GM19099 (cell line): ENCODE measurements around the gene WDR12.

Source experiments
- POLR2A ChIP-seq: IDR thresholded peaks from 3 replicates; pipeline ENCODE4 v1.6.1; 2011; ENCODE audit warnings: low read depth; ENCODE audit not compliant: insufficient read length; ENCODE audit errors: extremely low read depth

Gene WDR12

GRCh38 chr2:202911512-202912341 is at the start of gene WDR12, which contains the start of gene CARF:
TSS of gene WDR12 (minus strand) at chr2:202911673. CDS start at chr2:202911476, 197 bp downstream.
TSS of gene CARF (plus strand) at chr2:202912275. CDS start at chr2:202941903, 29,628 bp downstream.
- TF ChIP-seq POLR2A = peak; percentile 73

- no peak for TF ChIP-seq POLR2A
These were observed 49.1 kb upstream of the WDR12 start for GRCh38 chr2:202960524-202960923.

GRCh38 chr2:202950592-202950991 is 39.1 kb upstream of the WDR12 start:
- no peak for TF ChIP-seq POLR2A

- no peak for TF ChIP-seq POLR2A
These were observed 34.0 kb upstream of the WDR12 start for GRCh38 chr2:202945497-202945896.

- TF ChIP-seq POLR2A = no peak
These were observed 33.3 kb upstream of the WDR12 start for GRCh38 chr2:202944816-202945215.

GRCh38 chr2:202944408-202944807 is 32.9 kb upstream of the WDR12 start:
- TF ChIP-seq POLR2A = no peak

- no peak for TF ChIP-seq POLR2A
These were observed 30.3 kb upstream of the WDR12 start for GRCh38 chr2:202941771-202942170.

- no peak for TF ChIP-seq POLR2A
These were observed 27.5 kb upstream of the WDR12 start for GRCh38 chr2:202938960-202939359.

GRCh38 chr2:202934456-202934855 is 23.0 kb upstream of the WDR12 start:
- TF ChIP-seq POLR2A = no peak

- TF ChIP-seq POLR2A = no peak
These were observed 22.5 kb upstream of the WDR12 start for GRCh38 chr2:202933958-202934357.

GRCh38 chr2:202933139-202933510 is 21.7 kb upstream of the WDR12 start:
- TF ChIP-seq POLR2A = no peak

- no peak for TF ChIP-seq POLR2A
These were observed 21.1 kb upstream of the WDR12 start for GRCh38 chr2:202932425-202933138.

- TF ChIP-seq POLR2A = no peak
These were observed 7.4 kb upstream of the WDR12 start for GRCh38 chr2:202918860-202919259.

- no peak for TF ChIP-seq POLR2A
These were observed 316 bp downstream of the WDR12 start for GRCh38 chr2:202911203-202911511.

GRCh38 chr2:202910698-202911097 is 775 bp downstream of the WDR12 start:
- no peak for TF ChIP-seq POLR2A
